ENCODE data around the gene RIMBP2.
"Not testable (repeated sequence)": the region's sequence is repeated elsewhere in the genome, so short reads cannot be mapped to it uniquely, and the experiment has no call there.

RIMBP2 gene

DNA sequence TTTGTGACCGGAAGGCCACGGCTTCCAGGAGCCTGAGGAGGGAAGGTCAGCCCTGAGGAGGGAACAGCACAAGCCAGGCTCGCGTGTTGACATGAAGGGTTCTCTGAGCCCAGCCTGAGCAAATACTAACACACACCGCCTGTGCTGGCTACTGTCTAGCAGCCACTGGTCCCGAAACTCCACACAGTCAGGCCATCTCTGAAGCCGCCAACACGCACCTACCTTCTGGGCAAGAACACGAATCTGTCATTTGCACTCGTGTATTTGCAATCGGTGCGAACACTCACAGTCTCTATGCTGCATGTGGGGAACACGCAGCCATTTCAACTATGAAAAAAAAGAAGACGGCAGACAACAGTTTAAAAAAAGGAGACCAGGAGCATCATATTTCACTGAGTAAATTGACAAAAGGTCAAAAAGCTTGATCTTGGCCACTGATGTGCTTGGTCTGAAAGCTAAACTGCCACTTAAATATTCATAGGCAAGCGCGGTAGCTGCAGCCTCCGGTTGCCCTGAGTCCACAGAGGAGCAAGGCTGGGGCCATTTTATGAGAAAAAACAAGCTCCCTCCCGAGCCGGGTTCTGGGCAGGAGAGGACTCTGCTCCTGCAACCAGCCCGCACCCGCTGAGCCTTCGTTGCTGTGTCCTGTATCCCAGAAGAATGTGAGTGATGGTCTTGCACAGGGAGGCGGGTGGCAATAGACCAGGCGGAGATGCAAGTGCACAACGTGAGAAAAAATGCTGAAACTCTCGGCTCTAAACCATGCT, 57.8 kb downstream of the RIMBP2 start:
- DNase-seq (ENCODE audit: low spot score), result no peak

DNA sequence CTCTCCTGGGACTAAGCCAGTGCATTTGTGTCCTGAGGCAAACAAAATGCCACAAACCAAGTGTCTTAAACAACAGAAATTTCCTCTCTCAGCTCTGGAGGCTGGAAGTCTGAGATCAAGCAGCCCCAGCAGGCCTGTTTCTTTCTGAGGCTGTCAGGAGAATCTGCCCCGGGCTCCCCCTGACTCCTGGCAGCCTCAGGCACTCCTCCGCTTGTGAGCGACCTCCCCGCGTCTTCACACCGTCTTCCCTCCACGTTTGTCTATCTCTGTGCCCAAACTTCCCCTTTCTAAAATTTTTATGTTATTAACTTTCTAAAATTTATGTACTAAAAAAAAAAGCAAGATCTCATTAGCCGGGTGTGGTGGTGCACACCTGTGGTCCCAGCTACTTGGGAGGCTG, 59.7 kb downstream of the RIMBP2 start:
- DNase-seq (ENCODE audit: low spot score), result no peak

DNA sequence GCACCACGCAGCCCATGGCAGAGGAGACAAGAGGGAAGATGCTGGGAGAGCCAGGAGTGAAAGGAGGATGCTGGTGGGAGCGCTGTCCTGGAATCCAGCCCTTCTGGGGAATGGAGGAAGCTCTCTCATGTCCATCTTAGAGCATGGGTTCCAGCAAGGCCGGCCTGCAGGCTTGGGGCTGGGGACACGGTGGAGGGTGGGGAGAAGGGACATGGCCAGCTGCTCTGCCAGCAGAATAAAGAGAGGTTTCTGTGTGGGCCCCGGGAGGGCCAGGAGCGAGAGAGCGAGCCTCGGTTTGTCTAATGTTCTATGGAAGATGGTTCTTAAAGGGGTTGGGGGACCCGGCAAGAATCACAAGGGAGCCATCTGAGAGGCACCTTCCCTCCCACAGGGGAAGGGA, 60.2 kb downstream of the RIMBP2 start:
- no peak for DNase-seq (ENCODE audit: low spot score)

DNA sequence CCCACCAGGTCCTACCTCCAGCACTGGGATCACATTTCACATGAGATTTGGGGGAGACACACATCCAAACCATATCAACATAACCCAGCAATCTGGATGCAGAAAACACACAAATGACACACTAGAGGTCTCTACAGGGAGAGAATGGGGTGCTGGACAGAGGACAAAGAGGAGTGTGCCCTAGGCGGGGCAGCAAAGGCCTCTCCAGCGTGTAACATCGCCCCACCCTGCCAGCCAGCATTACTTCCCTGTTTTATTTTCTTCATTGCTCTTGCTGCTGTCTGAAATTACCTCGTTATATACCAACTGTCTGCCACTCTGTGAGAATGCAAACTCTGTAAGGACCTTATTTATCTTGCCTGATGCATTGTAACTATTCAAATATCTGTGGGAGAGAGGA, 61.1 kb downstream of the RIMBP2 start:
- no peak for DNase-seq (ENCODE audit: low spot score)

DNA sequence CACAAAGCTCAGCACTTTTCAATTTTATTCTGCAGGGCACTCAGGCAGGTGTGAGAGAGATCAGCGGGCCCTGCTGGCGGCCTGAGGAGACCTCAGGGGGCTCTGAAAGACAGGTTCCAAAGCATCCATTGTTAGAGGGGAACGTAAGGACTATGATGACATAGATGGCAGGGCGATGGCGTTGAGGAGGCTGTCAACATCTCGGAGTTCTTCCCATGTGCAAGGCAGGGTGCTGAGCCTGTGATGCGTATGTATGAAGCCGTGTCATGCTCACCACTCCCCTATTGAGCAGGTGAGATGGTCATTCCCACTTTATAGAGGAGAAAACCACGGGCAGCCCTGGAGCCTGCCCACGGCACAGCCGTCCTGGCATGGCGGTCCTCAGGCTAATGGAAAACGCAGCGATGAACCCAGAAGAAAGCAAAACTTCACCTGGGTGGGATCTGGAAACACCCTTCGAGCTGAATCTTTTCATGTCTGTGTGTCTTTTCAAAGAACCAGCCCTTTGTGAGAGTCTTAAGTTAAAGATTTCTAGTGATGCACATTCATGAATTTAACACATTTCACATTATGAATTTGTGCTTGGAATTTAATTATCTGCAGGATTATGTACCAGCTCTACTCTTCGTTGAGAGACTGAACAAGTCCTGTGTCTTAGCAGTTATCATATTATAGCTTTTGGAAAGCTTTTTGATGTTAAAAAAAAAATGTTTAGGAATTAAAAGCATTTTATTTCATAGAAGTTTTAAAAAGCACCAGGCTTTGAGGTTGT, 64.7 kb downstream of the RIMBP2 start:
- DNase-seq (ENCODE audit: low spot score), result no peak

DNA sequence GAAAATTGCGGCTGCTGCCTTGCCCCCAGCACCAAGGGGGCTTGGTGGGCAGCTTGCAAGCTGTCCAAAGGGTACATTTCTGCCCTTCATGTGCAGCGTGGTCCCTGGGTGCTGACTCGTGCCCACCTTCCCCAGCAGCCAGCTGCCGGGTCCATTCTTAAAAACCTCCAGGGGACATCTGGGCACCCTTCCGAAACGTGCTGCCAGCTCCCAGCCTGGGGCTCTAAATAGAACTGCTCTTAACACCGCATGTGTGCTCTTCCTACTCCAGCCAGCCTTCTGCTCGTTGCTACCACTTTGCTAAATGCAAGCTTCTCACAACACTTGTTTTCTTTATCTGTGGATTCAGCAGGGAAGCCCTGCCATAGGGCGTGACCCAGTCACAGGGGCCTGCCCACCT, 66.0 kb downstream of the RIMBP2 start:
- no peak for DNase-seq (ENCODE audit: low spot score)

DNA sequence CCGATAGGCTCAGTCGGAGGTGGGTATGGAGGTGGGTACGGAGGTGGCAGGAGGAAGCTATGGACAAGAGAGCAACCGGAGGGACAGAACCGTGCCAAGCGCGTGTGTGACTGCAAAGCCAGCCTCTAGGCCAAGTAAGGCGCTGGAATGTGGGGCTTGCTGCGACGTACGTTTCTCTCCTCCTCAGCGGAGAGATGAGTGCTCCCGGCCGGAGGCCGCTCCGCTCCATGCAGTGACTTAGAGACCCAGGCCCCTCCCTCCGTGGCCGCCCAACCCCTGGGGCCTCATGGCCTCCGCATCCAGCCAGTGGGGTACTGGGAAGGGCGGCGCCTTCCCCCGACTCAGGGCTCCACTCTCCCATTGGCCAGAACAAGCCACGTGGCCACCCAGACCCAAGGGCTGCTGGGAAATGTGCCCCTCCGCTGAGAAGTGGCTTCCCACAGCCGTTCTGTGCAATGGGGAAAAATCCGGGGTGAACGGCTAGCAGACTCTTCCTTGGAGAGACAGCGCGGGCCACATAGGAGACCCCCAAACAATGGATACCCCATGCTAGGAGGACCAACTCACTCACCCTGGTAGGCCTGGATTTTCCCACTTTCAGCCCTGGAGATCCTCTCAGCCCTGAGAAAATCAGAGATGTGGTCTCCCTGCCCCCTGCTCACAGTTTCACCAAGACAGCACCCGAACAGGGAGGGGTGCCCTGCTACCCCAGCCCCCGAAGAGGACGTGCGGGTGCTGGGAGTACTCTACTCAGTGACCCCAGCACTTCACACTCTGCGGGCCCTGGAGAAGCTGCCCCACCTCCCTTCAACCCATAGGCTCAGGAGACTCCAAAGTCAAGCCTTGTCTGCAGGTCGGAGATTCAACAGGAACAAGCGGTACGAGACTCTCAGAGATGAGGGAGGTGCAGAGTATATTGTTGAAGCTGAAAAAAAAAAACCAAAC, 66.7 kb downstream of the RIMBP2 start:
- DNase-seq (ENCODE audit: low spot score), result no peak

DNA sequence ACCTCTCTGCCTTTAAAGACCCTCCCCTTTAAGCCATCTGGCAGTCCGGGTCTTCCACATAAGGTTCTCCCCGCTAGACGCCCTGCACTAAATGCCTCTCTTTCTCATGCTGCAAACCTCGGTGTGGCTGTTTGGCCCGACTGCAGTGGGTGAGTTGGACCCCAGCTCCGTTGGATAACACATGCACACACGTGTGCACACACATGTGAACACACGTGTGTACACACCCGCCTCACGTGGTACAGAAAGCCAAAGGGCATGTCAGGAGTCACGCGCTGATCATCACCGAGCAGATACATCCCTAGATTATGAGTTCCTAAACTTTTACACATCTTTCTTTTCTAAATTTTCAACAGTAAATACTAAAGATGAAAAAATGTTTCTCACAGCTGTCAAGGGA, 68.3 kb downstream of the RIMBP2 start:
- no peak for DNase-seq (ENCODE audit: low spot score)

DNA sequence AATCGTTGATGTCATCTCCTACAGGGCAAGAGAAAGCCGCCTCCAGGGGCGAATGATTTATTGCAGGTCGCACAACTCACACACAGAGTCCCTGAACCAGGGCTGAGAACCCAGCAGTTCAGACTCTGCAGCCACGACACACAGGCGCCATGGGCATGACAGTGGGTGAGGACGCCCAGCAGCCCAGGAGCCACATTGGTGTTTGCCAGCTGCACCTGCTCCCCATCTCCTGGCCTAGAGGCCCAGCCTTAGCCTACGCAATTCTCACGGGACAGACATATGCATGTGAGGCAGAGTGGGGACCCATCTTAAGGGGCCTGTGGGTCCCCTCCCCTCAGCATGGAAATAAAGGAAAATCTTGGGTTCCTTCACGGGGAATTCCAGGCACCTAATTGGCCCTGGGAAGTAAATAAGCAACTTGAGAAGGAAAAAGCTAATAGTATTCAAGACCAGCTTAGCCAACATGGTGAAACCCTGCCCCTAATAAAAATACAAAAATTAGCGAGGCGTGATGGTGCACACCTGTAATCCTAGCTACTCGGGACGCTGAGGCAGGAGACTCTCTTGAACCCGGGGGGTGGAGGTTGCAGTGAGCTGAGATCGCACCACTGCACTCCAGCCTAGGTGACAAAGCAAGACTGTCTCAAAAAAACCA, 69.3 kb downstream of the RIMBP2 start:
- DNase-seq (ENCODE audit: low spot score), result no peak

DNA sequence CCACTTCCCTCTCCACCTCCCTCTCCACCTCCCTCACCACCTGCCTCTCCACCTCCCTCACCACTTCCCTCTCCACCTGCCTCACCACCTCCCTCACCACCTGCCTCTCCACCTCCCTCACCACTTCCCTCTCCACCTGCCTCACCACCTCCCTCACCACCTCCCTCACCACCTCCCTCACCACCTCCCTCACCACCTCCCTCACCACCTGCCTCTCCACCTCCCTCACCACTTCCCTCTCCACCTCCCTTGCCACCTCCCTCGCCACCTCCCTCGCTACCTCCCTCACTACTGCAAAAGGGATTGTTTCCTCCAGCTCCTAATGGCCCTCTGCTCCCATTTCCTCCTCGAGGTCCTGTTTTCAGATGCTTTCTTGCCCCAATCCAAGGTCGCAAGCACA, 69.9 kb downstream of the RIMBP2 start:
- DNase-seq (ENCODE audit: low spot score), result not testable (repeated sequence)

DNA sequence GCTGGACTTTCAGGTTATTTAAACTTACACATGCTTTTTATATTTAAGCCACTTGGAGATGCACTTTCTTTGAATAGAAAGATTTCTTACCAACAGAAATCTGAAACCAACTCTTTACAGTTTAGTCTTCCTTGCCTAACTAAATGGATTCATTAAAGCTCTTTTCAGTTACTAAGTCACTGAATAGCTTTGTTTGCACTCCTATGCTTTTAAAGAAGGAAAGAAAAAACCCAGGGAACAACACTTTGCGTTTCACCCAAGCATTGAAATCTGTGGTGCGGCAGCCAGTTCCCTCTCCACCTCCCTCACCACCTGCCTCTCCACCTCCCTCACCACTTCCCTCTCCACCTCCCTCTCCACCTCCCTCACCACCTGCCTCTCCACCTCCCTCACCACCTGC, 70.3 kb downstream of the RIMBP2 start:
- no peak for DNase-seq (ENCODE audit: low spot score)

DNA sequence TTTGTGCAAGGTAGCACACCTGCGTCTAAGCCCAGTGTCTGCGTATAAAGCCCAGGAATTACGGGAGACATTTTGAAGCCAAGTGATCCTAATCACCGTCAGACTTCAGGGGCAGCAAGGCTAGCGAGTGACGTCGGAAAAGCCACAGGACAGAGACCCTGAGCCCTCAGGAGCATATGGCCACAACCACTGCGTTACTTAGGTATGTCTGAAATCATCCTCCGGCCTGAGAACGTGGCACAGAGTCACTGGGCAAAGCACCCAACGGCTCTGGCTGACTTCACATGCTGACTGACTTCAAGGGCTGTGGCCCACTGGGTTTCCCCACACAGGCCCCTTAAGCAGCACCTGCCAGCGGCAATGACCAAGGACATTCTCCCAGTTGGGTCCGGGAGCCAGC, 71.5 kb downstream of the RIMBP2 start:
- DNase-seq (ENCODE audit: low spot score), result no peak

DNA sequence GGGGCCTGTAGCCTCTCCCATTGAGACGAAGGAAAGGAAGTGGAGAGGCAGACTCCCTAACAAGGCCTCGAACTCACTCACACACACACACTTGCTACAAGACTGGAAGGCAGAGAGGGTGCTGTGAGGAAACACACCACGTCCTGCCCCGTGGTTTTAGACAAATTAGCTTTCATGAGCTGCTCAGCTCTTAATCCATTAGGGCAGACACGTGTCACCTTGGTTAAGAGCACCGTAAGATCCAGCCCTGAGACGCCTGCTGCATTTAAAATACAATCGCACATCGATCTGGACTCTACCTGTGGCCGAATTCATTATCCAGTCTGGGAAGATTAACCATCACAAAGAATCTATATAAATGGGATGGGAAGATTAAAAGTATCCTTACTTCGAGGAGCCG, 72.0 kb downstream of the RIMBP2 start:
- no peak for DNase-seq (ENCODE audit: low spot score)

DNA sequence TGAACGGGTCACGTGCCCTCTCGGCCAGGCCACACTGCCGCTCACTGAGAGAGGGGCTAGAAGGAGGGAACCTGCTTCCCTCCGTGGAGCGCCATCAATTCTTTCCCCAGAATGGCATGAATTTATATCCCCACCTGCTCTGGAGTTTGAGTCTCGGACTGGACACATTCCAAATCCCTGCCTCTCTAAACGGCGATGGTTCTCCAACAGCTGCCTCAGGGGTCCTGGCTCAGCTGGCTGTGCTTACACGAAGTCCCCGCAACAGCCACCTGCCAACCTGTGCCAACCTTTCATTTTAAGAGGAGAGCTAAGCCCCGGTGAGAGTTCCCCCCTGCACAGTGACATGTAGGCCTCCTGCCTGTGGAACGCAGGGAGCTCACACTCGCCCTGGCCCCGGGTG, 73.2 kb downstream of the RIMBP2 start:
- no peak for DNase-seq (ENCODE audit: low spot score)

DNA sequence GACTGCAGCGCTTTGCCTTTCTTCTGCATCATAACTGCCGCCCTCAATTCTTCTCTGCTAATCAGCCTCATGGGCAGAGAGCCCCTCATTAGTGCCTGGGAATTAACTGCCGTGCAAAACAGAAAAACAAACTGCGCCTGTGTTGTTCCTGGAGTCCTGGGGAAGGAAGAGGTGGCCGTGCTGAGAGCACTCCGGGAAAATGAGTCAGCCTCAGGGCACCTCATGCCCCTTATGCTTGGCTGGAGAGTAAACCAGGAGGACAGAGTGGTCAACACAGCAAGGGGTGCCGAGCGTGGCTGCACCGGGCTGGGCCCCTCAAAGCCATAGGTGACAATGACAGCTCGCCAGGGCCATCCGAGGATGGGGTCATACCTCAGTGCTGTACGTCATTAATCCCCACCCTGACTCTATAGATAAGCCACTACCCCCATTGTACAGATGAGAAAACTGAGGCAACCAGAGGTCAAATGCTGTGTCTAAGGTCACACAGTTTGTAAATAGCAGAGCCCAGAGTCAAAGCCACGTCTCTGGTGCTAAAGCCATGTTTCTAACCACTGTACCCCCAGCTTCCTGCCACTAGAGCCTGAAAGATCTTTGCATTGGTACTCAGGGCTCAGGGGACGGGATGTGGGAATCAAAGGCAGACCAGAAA, 74.4 kb downstream of the RIMBP2 start:
- no peak for DNase-seq (ENCODE audit: low spot score)

DNA sequence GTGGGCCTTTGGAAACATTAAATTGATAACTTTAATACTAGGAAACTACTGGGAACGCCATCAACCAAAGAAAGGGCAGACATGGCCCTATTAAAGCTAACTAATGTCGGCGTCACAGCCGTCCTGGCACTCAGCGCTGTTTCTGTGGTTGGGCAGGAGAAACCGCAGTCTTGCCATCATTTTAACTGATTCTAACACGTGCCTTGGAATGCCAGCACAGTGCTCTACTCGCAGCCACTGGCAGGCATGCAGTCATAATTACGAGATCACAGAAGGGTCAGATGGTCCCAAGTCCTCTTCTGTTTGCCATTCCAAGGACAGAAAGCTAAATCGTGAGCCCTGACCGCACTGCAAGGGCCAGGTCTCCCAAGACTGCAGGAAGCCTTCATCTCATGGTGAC, 75.2 kb downstream of the RIMBP2 start:
- no peak for DNase-seq (ENCODE audit: low spot score)

DNA sequence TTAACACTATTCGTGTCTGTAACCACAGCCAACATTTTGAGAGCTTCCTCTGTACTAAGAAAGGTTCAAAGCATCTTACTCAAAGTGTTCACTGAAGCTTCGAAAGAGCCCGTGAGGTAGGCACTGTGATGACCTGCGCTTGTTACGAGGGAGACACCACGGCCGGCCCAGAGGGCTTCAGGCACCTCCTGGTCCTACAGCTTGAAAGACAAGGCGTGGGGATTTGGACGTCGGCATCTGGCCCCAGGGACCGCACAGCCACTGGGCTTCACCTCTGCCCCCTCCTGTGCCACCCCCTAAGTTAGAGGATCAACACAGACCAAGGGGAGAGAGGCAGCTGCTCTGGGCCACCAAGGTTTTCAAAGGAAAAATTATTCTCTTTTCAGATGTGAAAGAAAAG, 75.6 kb downstream of the RIMBP2 start:
- no peak for DNase-seq (ENCODE audit: low spot score)

DNA sequence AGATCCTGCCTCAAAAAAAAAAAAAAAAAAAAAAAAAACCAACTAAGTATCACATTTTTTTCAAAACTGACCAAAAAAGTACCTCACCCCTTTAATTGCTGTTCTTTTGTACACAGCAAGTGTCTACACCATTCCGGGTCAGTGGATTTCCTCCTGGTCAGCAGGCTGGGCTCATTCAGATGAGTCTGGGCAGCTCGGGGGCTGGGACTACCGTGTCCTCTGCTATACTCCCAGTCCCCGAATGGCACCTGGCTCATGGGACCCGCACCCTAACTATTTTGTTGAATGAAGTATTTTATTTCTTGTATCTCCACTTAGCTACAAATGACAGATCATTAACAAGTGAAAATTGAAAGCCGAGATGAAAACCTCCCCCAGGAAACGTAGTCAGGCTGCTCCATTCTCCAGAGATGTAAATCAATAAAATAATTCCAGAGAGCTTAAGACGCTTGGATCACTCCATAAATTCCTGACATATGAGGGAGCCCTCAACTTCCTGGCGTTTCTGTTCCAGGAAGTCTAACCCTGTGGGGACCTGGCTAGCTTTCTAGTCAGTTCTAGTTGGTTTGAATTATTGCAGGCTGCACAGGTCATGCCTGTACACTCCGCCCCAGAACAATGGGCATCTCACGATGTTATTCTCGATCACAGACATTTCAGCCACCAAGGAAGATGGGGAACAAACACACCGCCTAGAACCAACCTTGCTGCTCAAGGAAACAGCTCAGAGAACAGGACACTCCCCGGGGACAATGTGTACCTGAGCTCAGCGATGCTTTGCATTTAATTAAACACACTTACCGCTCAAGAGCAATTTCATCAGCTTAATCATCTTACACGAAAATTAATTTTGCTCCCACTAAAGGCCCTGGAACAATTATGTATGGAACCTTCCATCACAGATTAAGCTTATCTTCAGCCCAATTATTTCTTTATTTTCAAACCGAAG, 76.3 kb downstream of the RIMBP2 start:
- no peak for DNase-seq (ENCODE audit: low spot score)

DNA sequence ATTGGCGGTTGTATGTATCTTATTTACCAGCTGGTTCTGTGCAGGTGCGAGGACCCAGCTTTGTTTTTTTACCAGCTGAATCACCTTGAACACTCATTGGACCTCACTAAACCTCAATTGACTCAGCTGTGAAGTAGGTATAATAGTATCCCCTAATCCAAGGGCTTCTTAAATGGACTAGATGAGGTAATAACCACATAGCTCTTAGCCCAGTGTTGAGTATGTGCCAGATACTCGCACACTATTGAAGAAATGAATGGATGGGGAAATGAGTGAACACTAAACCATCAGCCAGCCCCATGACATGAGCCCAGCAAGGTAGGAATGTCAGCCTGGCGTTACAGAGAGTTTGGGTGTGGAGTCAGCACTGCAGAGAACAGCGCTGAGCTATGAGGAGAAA, 79.7 kb downstream of the RIMBP2 start:
- no peak for DNase-seq (ENCODE audit: low spot score)

DNA sequence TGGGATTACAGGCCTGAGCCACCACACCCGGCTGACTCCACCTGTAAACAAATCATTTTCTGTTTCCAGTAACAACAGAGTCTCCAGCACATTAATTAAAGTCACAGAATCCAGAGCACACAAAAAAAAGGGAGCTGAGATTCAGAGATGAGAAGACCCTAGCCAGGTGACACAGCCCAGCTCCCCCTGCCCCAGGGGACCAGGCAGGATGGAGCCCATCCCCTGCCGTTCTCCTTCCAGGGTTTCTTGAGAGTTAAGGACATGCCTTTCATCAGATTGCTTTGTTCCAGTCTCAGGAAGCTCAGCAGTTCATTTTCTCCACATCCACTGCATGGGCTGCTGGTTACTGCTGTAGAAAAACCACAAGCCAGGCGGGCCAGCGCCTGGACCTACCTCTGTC, 81.2 kb downstream of the RIMBP2 start:
- no peak for DNase-seq (ENCODE audit: low spot score)

Data from hematopoietic multipotent progenitor cell treated with erythropoietin and hydrocortisone succinate and interleukin-3 and kit ligand, for 17 days (in vitro differentiated cells).